Uterus (tissue), 4 donors: ENCODE results near the gene CDH4. TPM values are rescaled to one million over a fixed set of nuclear protein-coding genes. Genes with fewer than 3 reads are reported as not detected.

ENCODE experiments used
- DNase-seq, 2 donors: peaks; one replicate each; pipeline ENCODE4 v3.0.0-alpha.2; 2019 to 2020
- H3K27ac ChIP-seq, 2 donors: fragments of 200-600 bp; sonication (generic); 1 replicate in 1 of 2; 2 replicates in 1 of 2; pipeline ENCODE4 v1.5.1; 2016 to 2018
- H3K27me3 ChIP-seq, 2 donors: fragments of 200-600 bp; sonication (generic); one replicate each; pipeline ENCODE4 v1.5.1; 2018 to 2019; ENCODE audit warnings: control low read depth in 1 of 2
- H3K36me3 ChIP-seq, 2 donors: fragments of 200-600 bp; sonication (generic); one replicate each; pipeline ENCODE4 v1.5.1; 2019; ENCODE audit warnings: control low read depth in 1 of 2
- H3K4me1 ChIP-seq, 2 donors: fragments of 200-600 bp; sonication (generic); one replicate each; pipeline ENCODE4 v1.5.1; 2018 to 2019; ENCODE audit warnings: control low read depth in 1 of 2
- H3K4me3 ChIP-seq, 2 donors: fragments of 200-600 bp; sonication (generic); 1 replicate in 1 of 2; 2 replicates in 1 of 2; pipeline ENCODE4 v1.5.1; 2018 to 2019; ENCODE audit warnings: mild to moderate bottlenecking in 1 of 2
- H3K9me3 ChIP-seq, 2 donors: fragments of 200-600 bp; sonication (generic); one replicate each; pipeline ENCODE4 v1.5.1; 2019; ENCODE audit warnings: control low read depth in 1 of 2
- CTCF ChIP-seq, 4 experiments: fragments of 200-600 bp in 2 of 4; fragments of 450-650 bp in 2 of 4; sonication (generic) in 2 of 4; IDR thresholded peaks; one replicate each; pipeline ENCODE4 v1.5.1; 2016 to 2019; ENCODE audit warnings: antibody characterized with exemption in 4 of 4, mild to moderate bottlenecking in 2 of 4, moderate library complexity in 1 of 4
- POLR2A ChIP-seq, 2 donors: fragments of 450-650 bp; IDR thresholded peaks; one replicate each; pipeline ENCODE4 v1.6.1; 2016; ENCODE audit warnings: antibody characterized with exemption in 2 of 2, mild to moderate bottlenecking in 1 of 2, moderate library complexity in 1 of 2
- intact Hi-C: fragments of 100-400 bp; cut with DNase I; formaldehyde crosslinking; loops from one replicate; pipeline ENCODE4 v1.15.1; 2023; ENCODE audit warnings: low total_unique reads
- total RNA-seq, 4 donors: library from RNA; depleted of rRNA in 3 of 4; stranded (reverse); fragments of >200 nt in 3 of 4; gene quantifications; one replicate each; pipeline versions ENCODE4 v1.1.0 to v1.2.4, GENCODE V29; 2014 to 2023
- donor health status: DM: yes; HTN: yes; CAD: no.

CDH4 gene
- total RNA-seq, 4 donors from 2014 or later, result under 0.01 to 0.55 TPM; not detected in 2

GRCh38 chr20:61571221-61571620 lies 319.2 kb downstream of the CDH4 start:
- Histone ChIP-seq H3K36me3 (no peaks in the 10 kb centered on the region), H3K27me3 (no peaks in the 10 kb centered on the region), H3K4me1 (no peaks in the 10 kb centered on the region), H3K4me3 (no peak overlapping the region), H3K9me3 (no peaks in the 10 kb centered on the region), H3K27ac (no peak overlapping the region)
- intact Hi-C loops, result no loop called here
- TF ChIP-seq CTCF (IDR thresholded peaks at IDR 0.05), result no peak
- TF ChIP-seq POLR2A (IDR thresholded peaks at IDR 0.05), result no peak
- DNase-seq, result no peak

DNA sequence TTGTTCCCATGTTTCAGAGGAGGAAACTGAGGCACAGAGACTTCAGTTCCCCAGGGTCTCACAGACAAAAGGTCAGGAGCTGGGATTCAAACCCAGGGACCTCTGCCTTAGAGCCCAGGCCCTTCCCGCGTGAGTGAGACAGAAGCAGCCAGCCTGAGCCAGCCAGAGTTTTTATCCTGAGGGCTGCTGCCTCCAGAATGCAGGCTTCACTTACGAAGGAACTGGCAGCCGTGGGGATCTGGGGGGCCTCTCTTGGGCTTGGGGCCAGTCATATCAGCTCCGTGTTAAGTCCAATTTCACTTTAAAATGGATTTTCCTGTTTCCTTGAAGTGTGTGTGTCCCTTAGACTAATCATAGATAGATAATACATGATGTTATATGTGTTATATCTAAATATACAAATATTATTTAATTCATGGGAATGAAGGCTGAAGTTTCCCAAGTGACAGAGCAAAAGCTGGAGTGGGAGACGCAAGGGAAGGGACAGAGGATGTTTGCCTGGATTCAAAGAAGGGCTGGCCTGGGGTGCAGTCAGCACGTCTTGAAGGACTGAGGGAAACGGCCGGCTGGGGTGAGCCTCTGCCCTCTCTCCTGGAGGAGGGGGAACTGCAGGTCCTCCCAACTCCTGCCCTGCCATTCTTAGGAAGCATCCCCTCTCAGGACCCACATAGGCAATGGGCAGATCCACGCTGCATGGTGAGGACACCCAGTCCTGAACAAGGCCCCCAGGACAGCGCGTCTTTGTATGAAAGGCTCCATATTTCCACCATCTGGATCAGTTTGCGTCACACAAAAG lies 320.1 kb downstream of the CDH4 start:
- no peak for TF ChIP-seq CTCF (IDR thresholded peaks at IDR 0.05)
- TF ChIP-seq POLR2A (IDR thresholded peaks at IDR 0.05), result no peak
- intact Hi-C loops, result no loop called here
- DNase-seq, result no peak
- no peaks in the 10 kb centered on the region for H3K4me1 ChIP-seq
- H3K36me3 ChIP-seq, result no peaks in the 10 kb centered on the region
- H3K27me3 ChIP-seq, result no peaks in the 10 kb centered on the region
- no peak overlapping the region for H3K27ac ChIP-seq
- H3K4me3 ChIP-seq, result no peak overlapping the region
- no peaks in the 10 kb centered on the region for H3K9me3 ChIP-seq

DNA sequence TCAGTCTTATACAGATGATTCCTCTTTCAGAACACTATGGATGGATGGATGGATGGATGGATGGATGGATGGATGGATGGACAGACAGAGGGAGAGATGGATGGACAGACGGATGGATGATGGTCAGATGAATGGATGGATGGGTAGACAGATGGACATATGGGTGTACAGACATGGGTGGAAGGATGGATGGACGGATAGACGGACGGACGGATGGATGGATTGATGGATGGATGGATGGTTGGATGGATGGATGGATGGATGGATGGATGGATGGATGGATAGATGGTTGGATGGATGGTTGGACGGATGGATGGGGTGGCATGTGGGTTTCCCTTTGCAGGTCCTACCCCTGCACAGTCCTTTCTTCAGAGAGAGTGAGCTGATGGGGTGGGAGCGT lies 320.7 kb downstream of the CDH4 start:
- TF ChIP-seq POLR2A (IDR thresholded peaks at IDR 0.05) (no peak), CTCF (IDR thresholded peaks at IDR 0.05) (no peak)
- Histone ChIP-seq H3K27me3 (no peaks in the 10 kb centered on the region), H3K36me3 (no peaks in the 10 kb centered on the region), H3K27ac (no peak overlapping the region), H3K4me3 (no peak overlapping the region), H3K9me3 (no peaks in the 10 kb centered on the region), H3K4me1 (no peaks in the 10 kb centered on the region)
- DNase-seq, result no peak
- intact Hi-C loops, result no loop called here

GRCh38 chr20:61573415-61574305 lies 321.6 kb downstream of the CDH4 start:
- H3K4me3 ChIP-seq, result no peak overlapping the region
- no peak overlapping the region for H3K27ac ChIP-seq
- H3K4me1 ChIP-seq, result no peaks in the 10 kb centered on the region
- H3K9me3 ChIP-seq, result no peaks in the 10 kb centered on the region
- no peaks in the 10 kb centered on the region for H3K36me3 ChIP-seq
- DNase-seq, result no peak
- H3K27me3 ChIP-seq, result no peaks in the 10 kb centered on the region
- no peak for TF ChIP-seq POLR2A (IDR thresholded peaks at IDR 0.05)
- no peak for TF ChIP-seq CTCF (IDR thresholded peaks at IDR 0.05)
- intact Hi-C loops, result no loop called here
